GM23338 (cell line): Measurements from ENCODE around the gene SERPING1. TPM values are rescaled to one million over a fixed set of nuclear protein-coding genes. Genes with fewer than 3 reads are reported as not detected.

Experiments
- ATAC-seq: fragments of 200-7000 bp; cut with Tn5 transposase; 3 replicates; pipeline ENCODE4 v1.9.1; 2020
- DNase-seq: peaks from one replicate; pipeline ENCODE4 v3.0.0-alpha.2; 2015; ENCODE audit warnings: low spot score
- H2AFZ ChIP-seq: fragments of 200-600 bp; sonication (generic); 2 replicates; pipeline ENCODE4 v1.8.0; 2016; ENCODE audit warnings: antibody characterized with exemption, mild to moderate bottlenecking, moderate library complexity
- H3F3A ChIP-seq: fragments of 200-600 bp; sonication (generic); replicated peaks from 2 replicates; pipeline ENCODE4 v1.8.0; 2017; ENCODE audit warnings: antibody characterized with exemption, mixed run types, low read depth
- H3K27ac ChIP-seq: fragments of 200-600 bp; sonication (generic); 2 replicates; pipeline ENCODE4 v1.6.1; 2016; ENCODE audit warnings: low read depth
- H3K27me3 ChIP-seq: fragments of 200-600 bp; sonication (generic); 2 replicates; pipeline ENCODE4 v1.8.0; 2016; ENCODE audit warnings: mild to moderate bottlenecking, mixed run types, moderate library complexity; ENCODE audit not compliant: insufficient read depth
- H3K36me3 ChIP-seq: fragments of 200-600 bp; sonication (generic); 2 replicates; pipeline ENCODE4 v1.8.0; 2016; ENCODE audit warnings: mild to moderate bottlenecking; ENCODE audit not compliant: insufficient read depth
- H3K4me1 ChIP-seq: fragments of 200-600 bp; sonication (generic); 2 replicates; pipeline ENCODE4 v1.8.0; 2016; ENCODE audit warnings: mild to moderate bottlenecking, moderate library complexity; ENCODE audit not compliant: insufficient read depth
- H3K4me2 ChIP-seq: fragments of 200-600 bp; sonication (generic); 2 replicates; pipeline ENCODE4 v1.7.1; 2017; ENCODE audit warnings: mixed run types
- H3K4me3 ChIP-seq: fragments of 200-600 bp; sonication (generic); 2 replicates; pipeline ENCODE4 v1.6.1; 2016; ENCODE audit warnings: mixed run types
- H3K79me2 ChIP-seq: fragments of 200-600 bp; sonication (generic); replicated peaks from 2 replicates; pipeline ENCODE4 v1.8.0; 2017; ENCODE audit warnings: mild to moderate bottlenecking; ENCODE audit not compliant: insufficient read depth
- H3K9me2 ChIP-seq: fragments of 200-600 bp; sonication (generic); 2 replicates; pipeline ENCODE4 v1.8.0; 2017; ENCODE audit not compliant: insufficient read depth
- H4K20me1 ChIP-seq: fragments of 200-600 bp; sonication (generic); replicated peaks from 2 replicates; pipeline ENCODE4 v1.8.0; 2017; ENCODE audit warnings: mild to moderate bottlenecking; ENCODE audit not compliant: insufficient read depth
- H3K27ac Mint-ChIP-seq: 2 replicates; pipeline ENCODE4 v1.8.0; 2020; ENCODE audit warnings: inconsistent platforms, mild to moderate bottlenecking, moderate library complexity, mixed read lengths
- H3K27me3 Mint-ChIP-seq: 3 replicates; pipeline ENCODE4 v1.8.0; 2022; ENCODE audit warnings: low read depth, mild to moderate bottlenecking, moderate library complexity, mixed read lengths, inconsistent platforms; ENCODE audit not compliant: insufficient read depth, poor library complexity
- H3K36me3 Mint-ChIP-seq: 3 replicates; pipeline ENCODE4 v1.8.0; 2021; ENCODE audit warnings: low read depth, mild to moderate bottlenecking, inconsistent platforms, moderate library complexity, mixed read lengths
- H3K4me1 Mint-ChIP-seq: 3 replicates; pipeline ENCODE4 v1.8.0; 2020; ENCODE audit warnings: mild to moderate bottlenecking, inconsistent platforms, mixed read lengths
- H3K4me3 Mint-ChIP-seq: 3 replicates; pipeline ENCODE4 v1.8.0; 2021; ENCODE audit warnings: moderate library complexity, mild to moderate bottlenecking, inconsistent platforms, mixed read lengths
- H3K9me3 Mint-ChIP-seq: 3 replicates; pipeline ENCODE4 v1.8.0; 2020; ENCODE audit warnings: moderate library complexity, mild to moderate bottlenecking, inconsistent platforms, mixed read lengths
- CREB1 ChIP-seq: fragments of 250-450 bp; sonication (Bioruptor Pico); IDR thresholded peaks from 2 replicates; pipeline ENCODE4 v1.5.0; 2020; ENCODE audit warnings: low read depth, mild to moderate bottlenecking, moderate library complexity
- EZH2 ChIP-seq: fragments of 200-600 bp; sonication (generic); IDR thresholded peaks from one replicate; pipeline ENCODE4 v1.8.0; 2017; ENCODE audit warnings: antibody characterized with exemption, mild to moderate bottlenecking, low read depth; ENCODE audit not compliant: unreplicated experiment
- EZH2phosphoT487 ChIP-seq: fragments of 200-600 bp; sonication (generic); IDR thresholded peaks from one replicate; pipeline ENCODE4 v1.8.1; 2018; ENCODE audit warnings: antibody characterized with exemption; ENCODE audit not compliant: unreplicated experiment
- JUNB ChIP-seq: IDR thresholded peaks from one replicate; pipeline ENCODE4 v1.6.1; 2016; ENCODE audit warnings: antibody characterized with exemption; ENCODE audit not compliant: unreplicated experiment
- NANOG ChIP-seq: IDR thresholded peaks from 2 replicates; pipeline ENCODE4 v1.6.1; 2016; ENCODE audit warnings: antibody characterized with exemption, borderline replicate concordance
- POLR2AphosphoS5 ChIP-seq: IDR thresholded peaks from 2 replicates; pipeline ENCODE4 v1.6.1; 2016; ENCODE audit warnings: antibody characterized with exemption, low read depth
- STAT1 ChIP-seq: IDR thresholded peaks from one replicate; pipeline ENCODE4 v1.6.1; 2016; ENCODE audit warnings: antibody characterized with exemption; ENCODE audit not compliant: unreplicated experiment
- ZNF114 ChIP-seq: fragments of 250-450 bp; sonication (Bioruptor Pico); IDR thresholded peaks from 2 replicates; pipeline ENCODE4 v1.5.0; 2020; ENCODE audit warnings: mild to moderate bottlenecking, moderate library complexity
- ZNF331 ChIP-seq: fragments of 250-450 bp; sonication (Bioruptor Pico); IDR thresholded peaks from 2 replicates; pipeline ENCODE4 v1.5.0; 2020; ENCODE audit warnings: low read depth, mild to moderate bottlenecking, moderate library complexity
- long read RNA-seq: library from polyadenylated mRNA; unstranded; transcript quantifications from one replicate; pipeline ENCODE4 v2.0.0, GENCODE V29; 2020; ENCODE audit not compliant: unreplicated experiment
- polyA plus RNA-seq: library from polyadenylated mRNA; unstranded; fragments of >200 nt; fragmentation: Nextera tagmentation; extraction: Ambion mirVana; gene quantifications from 2 replicates; pipeline ENCODE4 v1.2.1, GENCODE V29; 2016
- total RNA-seq: library from RNA; depleted of rRNA; stranded (reverse); fragments of >200 nt; shearing (Covaris generic); gene quantifications from 2 replicates; pipeline ENCODE4 v1.2.3, GENCODE V29; 2014; rRNA removed
- TF ChIP-seq, protein P1 (sequence below): IDR thresholded peaks from 2 replicates; pipeline ENCODE4 v1.6.1; 2016; ENCODE audit warnings: antibody characterized with exemption
- TF ChIP-seq, protein P2 (sequence below): IDR thresholded peaks from one replicate; pipeline ENCODE4 v1.6.1; 2018; ENCODE audit warnings: antibody characterized with exemption; ENCODE audit not compliant: unreplicated experiment
- TF ChIP-seq, protein P3 (sequence below), 2 experiments: fragments of 200-600 bp in 1 of 2; sonication (generic) in 1 of 2; conservative IDR thresholded peaks; 2 replicates each; pipeline versions ENCODE4 v1.5.1 to v1.6.1; 2016 to 2017; ENCODE audit warnings: antibody characterized with exemption in 2 of 2, low read depth in 2 of 2, mild to moderate bottlenecking in 2 of 2, moderate library complexity in 1 of 2

The SERPING1 gene
- total RNA-seq (40.8 and 42.3 TPM in 2 replicates), polyA plus RNA-seq (49.8 and 54.7 TPM in 2 replicates)
- long read RNA-seq, partial matches to known transcripts, result 13 of 26 reads
- long read RNA-seq, other reads (novel, unspliced or antisense), result 5 of 26 reads

DNA sequence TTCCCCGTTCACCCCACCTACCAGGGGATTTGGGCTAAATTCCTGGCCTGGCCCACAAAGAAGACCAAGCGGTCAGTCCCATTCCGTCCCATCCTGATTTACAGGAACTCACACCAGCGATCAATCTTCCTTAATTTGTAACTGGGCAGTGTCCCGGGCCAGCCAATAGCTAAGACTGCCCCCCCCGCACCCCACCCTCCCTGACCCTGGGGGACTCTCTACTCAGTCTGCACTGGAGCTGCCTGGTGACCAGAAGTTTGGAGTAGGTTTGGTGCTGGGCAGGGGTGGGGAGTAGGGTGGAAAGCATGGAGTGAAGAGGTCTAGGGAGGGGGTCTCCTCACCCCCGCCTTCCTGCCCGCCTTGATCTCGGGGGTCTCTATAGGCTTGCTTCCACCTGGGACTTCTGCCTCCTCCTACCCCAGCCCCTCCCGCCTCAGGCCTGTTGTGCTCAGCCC, at the start of gene SERPING1:
Gene SERPING1, plus strand, starts transcription at position 225 of the 455 bp plus-strand sequence. CDS start 586 bp downstream, outside the sequence.
- peak within 1 kb of the TSS; percentile 93 for H3K4me2 ChIP-seq
- Mint-ChIP-seq H3K27me3 (peaks cover 18% of the 10 kb centered on the region), H3K36me3 (peaks cover 27% of the 10 kb centered on the region), H3K27ac (peak within 1 kb of the TSS; percentile 92), H3K4me3 (peak within 1 kb of the TSS; percentile 81), H3K9me3 (no peaks in the 10 kb centered on the region), H3K4me1 (peaks cover 38% of the 10 kb centered on the region)
- peak; percentile 64 for ATAC-seq
- peaks cover 11% of the 10 kb centered on the region for H3K4me1 ChIP-seq
- peak; percentile 66 for DNase-seq
- 0 out of 2 replicates have a peak, but pooled peaks cover 3% of the 10 kb centered on the region for H3K79me2 ChIP-seq
- TF ChIP-seq POLR2AphosphoS5 (peak; percentile 20; the same call in 1 of the 2 replicates), EZH2 (no peak)
- H2AFZ ChIP-seq, result peak within 1 kb of the TSS; percentile 96
- peak within 1 kb of the TSS; percentile 64 for H3K4me3 ChIP-seq
- H3F3A ChIP-seq, result peaks cover 17% of the 10 kb centered on the region
- no peaks in the 10 kb centered on the region for H4K20me1 ChIP-seq
- H3K36me3 ChIP-seq, result no peaks in the 10 kb centered on the region
- no peaks in the 10 kb centered on the region for H3K27me3 ChIP-seq
- peak within 1 kb of the TSS; percentile 92 for H3K27ac ChIP-seq
- no peaks in the 10 kb centered on the region for H3K9me2 ChIP-seq

DNA sequence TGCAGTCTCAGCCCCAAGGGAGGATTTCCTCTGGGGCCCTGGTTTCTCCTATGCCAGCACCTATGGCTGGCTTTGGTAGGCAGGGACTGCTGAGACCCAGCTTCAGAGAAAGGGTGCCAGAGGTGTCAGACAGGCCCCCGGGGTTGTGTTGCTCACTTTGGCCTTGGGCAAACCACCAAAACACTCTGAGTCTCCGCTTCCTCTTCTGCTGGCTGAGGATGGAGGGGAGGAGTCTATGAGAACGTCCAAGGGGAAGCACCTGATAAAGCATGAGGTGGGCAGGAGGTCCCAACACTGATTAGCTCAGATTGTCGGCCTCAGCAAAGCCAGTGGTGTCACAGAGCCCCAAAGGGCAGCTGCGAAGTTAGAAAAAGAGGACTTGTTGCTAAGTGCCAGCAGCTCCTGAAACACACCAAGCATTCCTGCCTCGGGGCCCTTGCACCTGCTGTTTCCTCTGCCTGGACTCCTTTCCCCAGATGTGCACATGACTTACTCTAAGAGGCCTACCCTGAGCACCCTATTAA, 49.6 kb upstream of the SERPING1 start:
- H3K4me2 ChIP-seq, result no peak overlapping the region
- no peak overlapping the region for H3K4me3 ChIP-seq
- H3K27ac Mint-ChIP-seq, result no peak overlapping the region
- H3K4me3 Mint-ChIP-seq, result no peak overlapping the region
- H3K79me2 ChIP-seq, result no peaks in the 10 kb centered on the region
- H3K36me3 ChIP-seq, result no peaks in the 10 kb centered on the region
- TF ChIP-seq EZH2, result no peak
- TF ChIP-seq POLR2AphosphoS5, result no peak
- TF ChIP-seq ZNF331 (CRISPR knock-in tag), result no peak
- no peak for TF ChIP-seq CREB1 (CRISPR knock-in tag)
- TF ChIP-seq NANOG, result no peak
- no peak for TF ChIP-seq EZH2phosphoT487
- TF ChIP-seq, protein P1, sequence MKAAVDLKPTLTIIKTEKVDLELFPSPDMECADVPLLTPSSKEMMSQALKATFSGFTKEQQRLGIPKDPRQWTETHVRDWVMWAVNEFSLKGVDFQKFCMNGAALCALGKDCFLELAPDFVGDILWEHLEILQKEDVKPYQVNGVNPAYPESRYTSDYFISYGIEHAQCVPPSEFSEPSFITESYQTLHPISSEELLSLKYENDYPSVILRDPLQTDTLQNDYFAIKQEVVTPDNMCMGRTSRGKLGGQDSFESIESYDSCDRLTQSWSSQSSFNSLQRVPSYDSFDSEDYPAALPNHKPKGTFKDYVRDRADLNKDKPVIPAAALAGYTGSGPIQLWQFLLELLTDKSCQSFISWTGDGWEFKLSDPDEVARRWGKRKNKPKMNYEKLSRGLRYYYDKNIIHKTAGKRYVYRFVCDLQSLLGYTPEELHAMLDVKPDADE, result no peak
- TF ChIP-seq, protein P2, sequence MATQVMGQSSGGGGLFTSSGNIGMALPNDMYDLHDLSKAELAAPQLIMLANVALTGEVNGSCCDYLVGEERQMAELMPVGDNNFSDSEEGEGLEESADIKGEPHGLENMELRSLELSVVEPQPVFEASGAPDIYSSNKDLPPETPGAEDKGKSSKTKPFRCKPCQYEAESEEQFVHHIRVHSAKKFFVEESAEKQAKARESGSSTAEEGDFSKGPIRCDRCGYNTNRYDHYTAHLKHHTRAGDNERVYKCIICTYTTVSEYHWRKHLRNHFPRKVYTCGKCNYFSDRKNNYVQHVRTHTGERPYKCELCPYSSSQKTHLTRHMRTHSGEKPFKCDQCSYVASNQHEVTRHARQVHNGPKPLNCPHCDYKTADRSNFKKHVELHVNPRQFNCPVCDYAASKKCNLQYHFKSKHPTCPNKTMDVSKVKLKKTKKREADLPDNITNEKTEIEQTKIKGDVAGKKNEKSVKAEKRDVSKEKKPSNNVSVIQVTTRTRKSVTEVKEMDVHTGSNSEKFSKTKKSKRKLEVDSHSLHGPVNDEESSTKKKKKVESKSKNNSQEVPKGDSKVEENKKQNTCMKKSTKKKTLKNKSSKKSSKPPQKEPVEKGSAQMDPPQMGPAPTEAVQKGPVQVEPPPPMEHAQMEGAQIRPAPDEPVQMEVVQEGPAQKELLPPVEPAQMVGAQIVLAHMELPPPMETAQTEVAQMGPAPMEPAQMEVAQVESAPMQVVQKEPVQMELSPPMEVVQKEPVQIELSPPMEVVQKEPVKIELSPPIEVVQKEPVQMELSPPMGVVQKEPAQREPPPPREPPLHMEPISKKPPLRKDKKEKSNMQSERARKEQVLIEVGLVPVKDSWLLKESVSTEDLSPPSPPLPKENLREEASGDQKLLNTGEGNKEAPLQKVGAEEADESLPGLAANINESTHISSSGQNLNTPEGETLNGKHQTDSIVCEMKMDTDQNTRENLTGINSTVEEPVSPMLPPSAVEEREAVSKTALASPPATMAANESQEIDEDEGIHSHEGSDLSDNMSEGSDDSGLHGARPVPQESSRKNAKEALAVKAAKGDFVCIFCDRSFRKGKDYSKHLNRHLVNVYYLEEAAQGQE, result no peak
- TF ChIP-seq JUNB, result no peak
- TF ChIP-seq, protein P3, sequence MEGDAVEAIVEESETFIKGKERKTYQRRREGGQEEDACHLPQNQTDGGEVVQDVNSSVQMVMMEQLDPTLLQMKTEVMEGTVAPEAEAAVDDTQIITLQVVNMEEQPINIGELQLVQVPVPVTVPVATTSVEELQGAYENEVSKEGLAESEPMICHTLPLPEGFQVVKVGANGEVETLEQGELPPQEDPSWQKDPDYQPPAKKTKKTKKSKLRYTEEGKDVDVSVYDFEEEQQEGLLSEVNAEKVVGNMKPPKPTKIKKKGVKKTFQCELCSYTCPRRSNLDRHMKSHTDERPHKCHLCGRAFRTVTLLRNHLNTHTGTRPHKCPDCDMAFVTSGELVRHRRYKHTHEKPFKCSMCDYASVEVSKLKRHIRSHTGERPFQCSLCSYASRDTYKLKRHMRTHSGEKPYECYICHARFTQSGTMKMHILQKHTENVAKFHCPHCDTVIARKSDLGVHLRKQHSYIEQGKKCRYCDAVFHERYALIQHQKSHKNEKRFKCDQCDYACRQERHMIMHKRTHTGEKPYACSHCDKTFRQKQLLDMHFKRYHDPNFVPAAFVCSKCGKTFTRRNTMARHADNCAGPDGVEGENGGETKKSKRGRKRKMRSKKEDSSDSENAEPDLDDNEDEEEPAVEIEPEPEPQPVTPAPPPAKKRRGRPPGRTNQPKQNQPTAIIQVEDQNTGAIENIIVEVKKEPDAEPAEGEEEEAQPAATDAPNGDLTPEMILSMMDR (conservative IDR thresholded peaks at IDR 0.05; ENCODE audit: low read depth in 2 of 2), result no peak
- no peak for TF ChIP-seq ZNF114 (CRISPR knock-in tag)
- no peak for TF ChIP-seq STAT1
- H2AFZ ChIP-seq, result no peak overlapping the region
- H3F3A ChIP-seq, result no peaks in the 10 kb centered on the region
- peaks cover 11% of the 10 kb centered on the region; the same call in 1 of the 2 replicates for H3K4me1 ChIP-seq
- no peaks in the 10 kb centered on the region for H3K9me2 ChIP-seq
- no peak overlapping the region for H3K27ac ChIP-seq
- no peaks in the 10 kb centered on the region for H3K27me3 ChIP-seq
- peaks cover 13% of the 10 kb centered on the region for H3K27me3 Mint-ChIP-seq
- H4K20me1 ChIP-seq, result no peaks in the 10 kb centered on the region
- DNase-seq, result no peak
- no peaks in the 10 kb centered on the region; the same call in 1 of the 3 replicates for H3K9me3 Mint-ChIP-seq
- ATAC-seq, result no peak
- peaks cover 36% of the 10 kb centered on the region for H3K36me3 Mint-ChIP-seq
- peaks cover 13% of the 10 kb centered on the region for H3K4me1 Mint-ChIP-seq
